Liver (tissue), 2 donors: ENCODE measurements around the gene VMAC.

ENCODE experiments used
- TF ChIP-seq, protein P1 (sequence below): fragments of 150-350 bp; IDR thresholded peaks from 2 replicates; pipeline ENCODE4 v1.5.1; 2017; ENCODE audit warnings: improper control_type of control experiment, low read depth, low read length; ENCODE audit not compliant: missing input control
- TF ChIP-seq, protein P2 (sequence below): IDR thresholded peaks from 2 replicates; pipeline ENCODE4 v1.6.1; 2016; ENCODE audit warnings: antibody characterized with exemption, mild to moderate bottlenecking
- donor health status: healthy.

DNA sequence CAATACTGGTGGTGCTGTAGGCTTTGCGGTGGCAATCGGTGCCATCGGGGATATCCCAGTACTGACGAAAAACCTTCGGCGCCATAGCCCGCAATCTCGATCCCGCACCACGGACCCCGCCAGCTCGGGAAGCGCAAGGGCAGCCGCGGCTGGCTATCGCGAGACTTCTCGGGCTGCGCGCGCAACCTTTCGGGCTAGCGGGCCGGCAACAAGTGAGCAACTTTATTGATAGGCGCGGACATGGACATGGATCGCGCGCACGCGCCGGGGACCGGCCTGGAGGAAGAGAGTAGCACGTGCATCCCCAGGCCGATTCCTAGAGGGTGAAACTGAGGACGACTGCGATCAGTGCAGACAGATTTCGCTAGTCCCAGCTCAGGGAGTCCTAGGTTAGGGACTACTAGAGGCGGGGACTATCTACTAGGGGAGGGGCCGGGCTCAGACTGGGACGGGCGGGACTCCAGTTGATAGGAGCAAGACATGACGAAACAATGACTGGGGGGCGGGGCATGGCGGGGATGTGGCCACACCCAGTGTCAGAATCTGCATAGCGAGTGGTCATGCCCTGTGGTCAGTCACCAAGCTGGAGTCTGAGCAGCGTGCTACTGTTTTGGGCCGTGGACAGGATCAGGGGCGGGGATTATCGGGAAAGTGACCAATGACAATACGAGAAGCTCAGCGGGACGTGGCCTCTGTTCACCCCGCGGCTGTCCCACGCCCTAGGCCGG is 884 bp upstream of the VMAC start, which contains the start of gene NDUFA11:
- TF ChIP-seq, protein P1, sequence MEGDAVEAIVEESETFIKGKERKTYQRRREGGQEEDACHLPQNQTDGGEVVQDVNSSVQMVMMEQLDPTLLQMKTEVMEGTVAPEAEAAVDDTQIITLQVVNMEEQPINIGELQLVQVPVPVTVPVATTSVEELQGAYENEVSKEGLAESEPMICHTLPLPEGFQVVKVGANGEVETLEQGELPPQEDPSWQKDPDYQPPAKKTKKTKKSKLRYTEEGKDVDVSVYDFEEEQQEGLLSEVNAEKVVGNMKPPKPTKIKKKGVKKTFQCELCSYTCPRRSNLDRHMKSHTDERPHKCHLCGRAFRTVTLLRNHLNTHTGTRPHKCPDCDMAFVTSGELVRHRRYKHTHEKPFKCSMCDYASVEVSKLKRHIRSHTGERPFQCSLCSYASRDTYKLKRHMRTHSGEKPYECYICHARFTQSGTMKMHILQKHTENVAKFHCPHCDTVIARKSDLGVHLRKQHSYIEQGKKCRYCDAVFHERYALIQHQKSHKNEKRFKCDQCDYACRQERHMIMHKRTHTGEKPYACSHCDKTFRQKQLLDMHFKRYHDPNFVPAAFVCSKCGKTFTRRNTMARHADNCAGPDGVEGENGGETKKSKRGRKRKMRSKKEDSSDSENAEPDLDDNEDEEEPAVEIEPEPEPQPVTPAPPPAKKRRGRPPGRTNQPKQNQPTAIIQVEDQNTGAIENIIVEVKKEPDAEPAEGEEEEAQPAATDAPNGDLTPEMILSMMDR, result peak; percentile 8
- TF ChIP-seq, protein P2, sequence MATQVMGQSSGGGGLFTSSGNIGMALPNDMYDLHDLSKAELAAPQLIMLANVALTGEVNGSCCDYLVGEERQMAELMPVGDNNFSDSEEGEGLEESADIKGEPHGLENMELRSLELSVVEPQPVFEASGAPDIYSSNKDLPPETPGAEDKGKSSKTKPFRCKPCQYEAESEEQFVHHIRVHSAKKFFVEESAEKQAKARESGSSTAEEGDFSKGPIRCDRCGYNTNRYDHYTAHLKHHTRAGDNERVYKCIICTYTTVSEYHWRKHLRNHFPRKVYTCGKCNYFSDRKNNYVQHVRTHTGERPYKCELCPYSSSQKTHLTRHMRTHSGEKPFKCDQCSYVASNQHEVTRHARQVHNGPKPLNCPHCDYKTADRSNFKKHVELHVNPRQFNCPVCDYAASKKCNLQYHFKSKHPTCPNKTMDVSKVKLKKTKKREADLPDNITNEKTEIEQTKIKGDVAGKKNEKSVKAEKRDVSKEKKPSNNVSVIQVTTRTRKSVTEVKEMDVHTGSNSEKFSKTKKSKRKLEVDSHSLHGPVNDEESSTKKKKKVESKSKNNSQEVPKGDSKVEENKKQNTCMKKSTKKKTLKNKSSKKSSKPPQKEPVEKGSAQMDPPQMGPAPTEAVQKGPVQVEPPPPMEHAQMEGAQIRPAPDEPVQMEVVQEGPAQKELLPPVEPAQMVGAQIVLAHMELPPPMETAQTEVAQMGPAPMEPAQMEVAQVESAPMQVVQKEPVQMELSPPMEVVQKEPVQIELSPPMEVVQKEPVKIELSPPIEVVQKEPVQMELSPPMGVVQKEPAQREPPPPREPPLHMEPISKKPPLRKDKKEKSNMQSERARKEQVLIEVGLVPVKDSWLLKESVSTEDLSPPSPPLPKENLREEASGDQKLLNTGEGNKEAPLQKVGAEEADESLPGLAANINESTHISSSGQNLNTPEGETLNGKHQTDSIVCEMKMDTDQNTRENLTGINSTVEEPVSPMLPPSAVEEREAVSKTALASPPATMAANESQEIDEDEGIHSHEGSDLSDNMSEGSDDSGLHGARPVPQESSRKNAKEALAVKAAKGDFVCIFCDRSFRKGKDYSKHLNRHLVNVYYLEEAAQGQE, result no peak
